ENCODE data around the gene ENTPD8. TPM values are rescaled to one million over a fixed set of nuclear protein-coding genes. Genes with fewer than 3 reads are reported as not detected.

The ENTPD8 gene
- total RNA-seq, 1 experiment from 2014 or later = 0.77 TPM

DNA sequence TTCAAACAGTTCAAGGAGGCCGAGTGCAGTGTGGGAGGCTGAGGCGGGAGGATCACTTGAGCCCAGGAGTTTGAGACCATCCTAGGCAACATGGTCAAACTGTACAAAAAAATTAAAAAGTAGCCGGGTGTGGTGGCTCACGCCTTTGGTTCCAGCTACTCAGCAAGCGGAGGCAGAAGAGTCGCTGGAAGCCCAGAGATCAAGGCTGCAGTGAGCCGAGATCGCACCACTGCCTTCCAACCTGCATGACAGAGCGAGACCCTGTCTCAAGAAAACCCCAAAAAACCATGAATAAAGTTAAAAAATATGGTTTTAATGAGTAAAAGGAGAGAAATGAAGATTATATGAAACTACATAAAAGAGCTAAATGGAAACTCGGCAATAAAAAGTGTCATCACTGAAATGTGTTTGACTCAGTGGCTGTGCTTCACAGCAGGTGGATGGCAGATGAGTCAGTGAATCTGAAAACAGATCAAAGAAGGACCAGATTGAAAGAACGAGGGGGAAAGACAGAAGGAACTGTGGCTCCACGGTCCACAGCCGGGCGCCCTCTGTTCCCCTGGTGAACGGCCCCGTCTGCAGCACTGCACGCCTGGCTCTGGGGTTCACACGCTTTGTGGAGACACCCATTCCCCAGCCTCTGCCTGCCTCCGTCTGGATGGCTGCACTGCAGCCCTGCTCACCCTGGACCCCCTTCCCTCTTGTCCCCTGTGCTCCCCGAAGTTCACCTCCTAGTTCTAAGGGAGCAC is 43.3 kb downstream of the ENTPD8 start:
- H4K20me1 ChIP-seq (ENCODE audit: control insufficient read depth, insufficient read depth, insufficient read length) = no peaks in the 10 kb centered on the region
- H3K4me1 ChIP-seq (ENCODE audit: insufficient read depth, low read length) = no peaks in the 10 kb centered on the region
- H2AK5ac ChIP-seq (ENCODE audit: insufficient read length, low read length) = no peak overlapping the region
- no peak overlapping the region for H3K56ac ChIP-seq (ENCODE audit: insufficient read length, low read depth, low read length)
- no peak overlapping the region for H3K9ac ChIP-seq (ENCODE audit: extremely low read depth, insufficient read length, low read length)
- TF ChIP-seq, protein P1, sequence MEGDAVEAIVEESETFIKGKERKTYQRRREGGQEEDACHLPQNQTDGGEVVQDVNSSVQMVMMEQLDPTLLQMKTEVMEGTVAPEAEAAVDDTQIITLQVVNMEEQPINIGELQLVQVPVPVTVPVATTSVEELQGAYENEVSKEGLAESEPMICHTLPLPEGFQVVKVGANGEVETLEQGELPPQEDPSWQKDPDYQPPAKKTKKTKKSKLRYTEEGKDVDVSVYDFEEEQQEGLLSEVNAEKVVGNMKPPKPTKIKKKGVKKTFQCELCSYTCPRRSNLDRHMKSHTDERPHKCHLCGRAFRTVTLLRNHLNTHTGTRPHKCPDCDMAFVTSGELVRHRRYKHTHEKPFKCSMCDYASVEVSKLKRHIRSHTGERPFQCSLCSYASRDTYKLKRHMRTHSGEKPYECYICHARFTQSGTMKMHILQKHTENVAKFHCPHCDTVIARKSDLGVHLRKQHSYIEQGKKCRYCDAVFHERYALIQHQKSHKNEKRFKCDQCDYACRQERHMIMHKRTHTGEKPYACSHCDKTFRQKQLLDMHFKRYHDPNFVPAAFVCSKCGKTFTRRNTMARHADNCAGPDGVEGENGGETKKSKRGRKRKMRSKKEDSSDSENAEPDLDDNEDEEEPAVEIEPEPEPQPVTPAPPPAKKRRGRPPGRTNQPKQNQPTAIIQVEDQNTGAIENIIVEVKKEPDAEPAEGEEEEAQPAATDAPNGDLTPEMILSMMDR (conservative IDR thresholded peaks at IDR 0.05) = no peak
- no peak overlapping the region for H2AFZ ChIP-seq (ENCODE audit: low read length)
- H3K27ac ChIP-seq (ENCODE audit: insufficient read length, low read depth, low read length) = no peak overlapping the region
- Mint-ChIP-seq H3K36me3 (ENCODE audit: insufficient read depth in 1 of 3, low read depth in 3 of 3) (peaks cover 12 to 21% (median 20%) of the 10 kb centered on the region in 3 experiments), H3K4me3 (no peak overlapping the region), H3K4me1 (no peaks in the 10 kb centered on the region), H3K27ac (no peak overlapping the region), H3K27me3 (ENCODE audit: low read depth) (no peaks in the 10 kb centered on the region; the same call in 1 of the 2 replicates), H3K9me3 (peaks cover 10 to 13% of the 10 kb centered on the region in 2 experiments)
- H2BK12ac ChIP-seq (ENCODE audit: insufficient read length, low read depth, low read length) = no peak overlapping the region
- H4K5ac ChIP-seq (ENCODE audit: insufficient read length, low read depth, low read length) = no peak overlapping the region
- no peak overlapping the region for H3K4ac ChIP-seq (ENCODE audit: low read depth, low read length)
- no peaks in the 10 kb centered on the region for H3K23me2 ChIP-seq (ENCODE audit: insufficient read length, low read depth, low read length, poor library complexity, severe bottlenecking)
- H3K14ac ChIP-seq (ENCODE audit: insufficient read depth, low read length) = no peak overlapping the region
- DNase-seq = no peak
- no peaks in the 10 kb centered on the region for H3K79me2 ChIP-seq (ENCODE audit: insufficient read depth, low read length)
- H3K4me2 ChIP-seq (ENCODE audit: insufficient read depth, insufficient read length, low read length) = no peak overlapping the region
- WGBS (ENCODE audit: extremely low coverage, insufficient read length, low lambda C conversion rate) = 100% methylated on average over 1 of the region's 20 CpGs
- H2BK120ac ChIP-seq (ENCODE audit: low read depth, low read length, poor library complexity, severe bottlenecking) = no peak overlapping the region
- H2BK15ac ChIP-seq (ENCODE audit: low read depth, low read length) = no peak overlapping the region
- no peak overlapping the region for H3T11ph ChIP-seq (ENCODE audit: low read length)
- H4K91ac ChIP-seq (ENCODE audit: insufficient read length, low read depth, low read length) = no peak overlapping the region
- no peaks in the 10 kb centered on the region for H3K9me3 ChIP-seq (ENCODE audit: control insufficient read depth, low read depth, low read length)
- H3K23ac ChIP-seq (ENCODE audit: insufficient read length, low read depth, low read length) = no peak overlapping the region
- H3K79me1 ChIP-seq (ENCODE audit: insufficient read depth, low read depth, low read length, poor library complexity, severe bottlenecking) = no peaks in the 10 kb centered on the region
- no peak overlapping the region for H4K8ac ChIP-seq (replicated peaks; ENCODE audit: insufficient read length, low read depth, low read length)
- no peak overlapping the region for H2BK20ac ChIP-seq (ENCODE audit: low read depth, low read length, poor library complexity, severe bottlenecking)
- H2BK5ac ChIP-seq (ENCODE audit: insufficient read length, low read length) = no peak overlapping the region
- no peak overlapping the region for H3K18ac ChIP-seq (ENCODE audit: insufficient read length, low read depth, low read length)
- no peaks in the 10 kb centered on the region for H3K27me3 ChIP-seq (ENCODE audit: insufficient read depth, low read length)

All from H9 (cell line).